K562 treated with DMSO at 1 percent for 4 hours (cell line): ENCODE results near the gene PYGL. TPM values are rescaled to one million over a fixed set of nuclear protein-coding genes. Genes with fewer than 3 reads are reported as not detected.

Source experiments
- total RNA-seq: library from RNA; unstranded; fragments of 300-600 nt; gene quantifications from 2 replicates; pipeline ENCODE4 v1.2.3, GENCODE V29; 2022; ENCODE audit not compliant: insufficient read depth

The PYGL gene
- total RNA-seq = 46.4 and 48.3 TPM in 2 replicates

DNA sequence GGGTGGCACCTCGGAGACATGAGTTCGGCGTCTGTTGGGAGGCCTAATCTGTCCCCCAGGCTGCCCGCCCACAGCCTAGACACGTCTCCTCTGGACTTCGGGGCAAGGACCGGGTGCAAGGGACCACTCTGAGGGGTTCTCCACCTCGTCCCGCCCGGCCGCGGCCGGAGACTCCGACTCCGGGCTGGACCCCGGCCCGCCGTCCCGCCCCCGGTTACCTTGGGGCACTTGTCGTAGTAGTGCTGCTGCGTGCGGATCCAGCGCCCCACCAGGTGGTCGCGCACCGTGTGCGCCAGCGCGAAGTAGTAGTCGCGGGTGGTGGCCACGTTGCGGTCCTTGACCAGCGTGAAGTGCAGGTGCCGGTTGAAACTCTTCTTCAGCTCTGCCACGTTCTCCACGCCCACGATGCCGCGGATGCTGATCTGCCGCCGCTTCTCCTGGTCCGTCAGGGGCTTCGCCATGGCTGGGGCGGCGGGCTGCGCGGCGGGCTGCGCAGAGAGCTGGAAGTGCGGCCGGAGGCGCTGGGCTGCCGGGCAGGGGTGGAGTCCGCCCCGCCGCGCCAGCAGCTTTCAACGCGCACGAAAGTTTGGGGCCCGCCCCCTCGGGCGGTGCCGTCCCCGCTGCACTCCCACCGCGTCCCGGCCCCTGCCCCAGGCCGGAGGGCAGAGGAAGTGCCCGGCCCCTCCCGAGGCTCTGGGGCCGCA is at the start of gene PYGL:
Gene PYGL (minus strand): TSS at position 541 of the 704 bp plus-strand sequence. CDS start 80 bp downstream, at position 461.

DNA sequence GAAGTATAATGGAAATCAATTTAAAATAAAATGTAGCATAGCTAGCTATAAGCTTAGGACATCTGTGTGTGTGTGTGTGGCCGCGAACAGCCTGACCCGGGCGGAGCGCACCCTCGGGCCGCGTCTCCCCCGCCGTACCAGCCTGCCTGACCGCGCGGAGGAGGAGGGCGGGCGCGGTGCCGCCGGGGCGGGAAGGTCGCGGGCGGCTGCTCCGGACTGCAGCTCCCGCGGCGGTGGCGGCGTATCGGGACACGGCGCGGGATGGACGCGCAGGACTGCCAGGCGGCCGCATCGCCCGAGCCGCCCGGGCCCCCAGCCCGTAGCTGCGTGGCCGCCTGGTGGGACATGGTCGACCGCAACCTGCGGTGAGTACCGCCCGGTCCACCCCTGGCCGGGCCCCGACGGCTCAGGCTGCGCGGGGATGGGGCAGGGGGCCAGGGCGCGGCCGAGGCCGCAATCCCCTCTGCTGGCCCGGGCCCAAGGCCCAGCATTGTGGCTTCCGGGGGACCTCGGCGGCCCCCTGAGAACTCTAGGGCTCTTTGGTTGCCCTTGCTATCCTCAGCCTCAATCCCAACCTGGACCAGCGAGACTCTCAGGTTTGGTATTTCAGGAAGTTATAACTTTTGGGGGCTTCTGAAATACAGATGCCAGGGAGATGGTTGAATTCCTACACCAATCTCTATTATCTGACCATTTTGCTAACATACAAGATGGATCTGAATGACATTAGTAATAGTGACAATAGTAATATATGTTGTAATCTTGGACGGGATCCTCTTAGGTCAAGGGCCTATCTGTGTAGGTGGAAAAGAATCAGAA is 72.2 kb downstream of the PYGL start, which contains the start of gene ABHD12B:
Gene ABHD12B (plus strand): TSS at position 140 of the 819 bp plus-strand sequence. CDS start 122 bp downstream, at position 262.

Other genes with a start within 250 kb of the PYGL start
- 1.5 and 2.7 TPM in 2 replicates for gene NIN, start 113.3 kb downstream of the PYGL start, total RNA-seq
- gene ABHD12B, start 72.4 kb downstream of the PYGL start, total RNA-seq = not detected in 2 replicates
- gene TRIM9, start 150.6 kb upstream of the PYGL start, total RNA-seq = not detected in 2 replicates